ENCODE data around the gene WDR31.

WDR31 gene

DNA sequence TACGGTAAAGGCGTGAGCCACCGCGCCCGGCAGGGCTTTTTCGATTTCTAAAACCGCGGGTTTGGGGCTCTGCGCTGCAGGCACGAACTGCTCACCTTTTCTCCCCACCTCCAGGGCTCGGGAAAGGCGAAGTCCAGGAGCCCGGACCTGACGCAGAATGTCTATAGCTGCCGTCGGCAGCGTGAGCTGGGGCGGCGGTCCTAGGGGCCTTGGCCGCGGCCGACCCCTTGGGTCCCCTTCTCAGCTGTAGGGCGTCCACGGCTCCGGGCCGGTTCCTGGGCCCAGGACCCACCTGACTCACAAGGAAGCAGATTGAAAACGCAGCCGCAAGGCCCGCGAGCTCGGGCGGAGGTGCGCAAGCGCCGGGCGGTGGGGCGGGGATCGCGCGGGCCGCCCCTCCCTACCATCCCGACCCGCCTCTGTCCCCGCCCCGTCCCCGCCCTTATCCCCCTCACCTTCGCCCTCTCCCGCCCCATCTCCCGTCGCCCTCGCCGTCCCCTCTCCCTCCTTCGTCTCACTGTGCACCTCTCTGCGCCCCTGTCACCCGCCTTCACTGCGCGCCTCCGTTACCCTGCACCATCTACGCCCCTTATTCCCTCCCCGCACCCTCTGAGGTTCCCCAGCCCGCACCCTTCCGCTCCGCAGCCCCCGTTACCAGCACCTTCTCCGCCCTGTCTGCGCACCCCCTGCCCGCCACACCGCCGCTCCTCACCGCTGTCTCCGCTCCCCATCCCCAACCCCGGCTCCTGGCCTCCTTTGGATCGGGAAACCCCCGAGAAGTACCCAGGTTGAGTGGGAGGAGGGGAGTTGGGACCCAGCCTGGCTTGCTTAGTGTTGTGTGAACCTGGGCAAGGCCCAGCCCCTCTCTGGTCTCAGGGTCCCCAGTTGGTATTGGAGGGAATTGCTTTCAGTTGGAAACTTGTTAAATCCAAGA, 36.8 kb upstream of the WDR31 start, which contains the start of gene HDHD3:
HDHD3 (minus strand) TSS at position 353 of the 934 bp plus-strand sequence. CDS start 2,632 bp downstream, outside the sequence.
- Histone ChIP-seq H3K36me3 (ENCODE audit: insufficient read depth, low read length) (peaks cover 18% of the 10 kb centered on the region), H3K9ac (ENCODE audit: low read depth, low read length) (peak within 1 kb of the TSS; percentile 92), H3K27me3 (ENCODE audit: insufficient read depth, low read length) (no peaks in the 10 kb centered on the region), H3K4me1 (ENCODE audit: insufficient read depth, low read length) (peaks cover 1% of the 10 kb centered on the region), H3K9me3 (ENCODE audit: insufficient read depth, low read depth, low read length) (no peaks in the 10 kb centered on the region), H3K27ac (ENCODE audit: low read depth, low read length) (peak within 1 kb of the TSS; percentile 88), H3K4me3 (ENCODE audit: low read length) (peak within 1 kb of the TSS; percentile 99)
- WGBS = under 1% methylated on average over 67 of the region's 74 CpGs

DNA sequence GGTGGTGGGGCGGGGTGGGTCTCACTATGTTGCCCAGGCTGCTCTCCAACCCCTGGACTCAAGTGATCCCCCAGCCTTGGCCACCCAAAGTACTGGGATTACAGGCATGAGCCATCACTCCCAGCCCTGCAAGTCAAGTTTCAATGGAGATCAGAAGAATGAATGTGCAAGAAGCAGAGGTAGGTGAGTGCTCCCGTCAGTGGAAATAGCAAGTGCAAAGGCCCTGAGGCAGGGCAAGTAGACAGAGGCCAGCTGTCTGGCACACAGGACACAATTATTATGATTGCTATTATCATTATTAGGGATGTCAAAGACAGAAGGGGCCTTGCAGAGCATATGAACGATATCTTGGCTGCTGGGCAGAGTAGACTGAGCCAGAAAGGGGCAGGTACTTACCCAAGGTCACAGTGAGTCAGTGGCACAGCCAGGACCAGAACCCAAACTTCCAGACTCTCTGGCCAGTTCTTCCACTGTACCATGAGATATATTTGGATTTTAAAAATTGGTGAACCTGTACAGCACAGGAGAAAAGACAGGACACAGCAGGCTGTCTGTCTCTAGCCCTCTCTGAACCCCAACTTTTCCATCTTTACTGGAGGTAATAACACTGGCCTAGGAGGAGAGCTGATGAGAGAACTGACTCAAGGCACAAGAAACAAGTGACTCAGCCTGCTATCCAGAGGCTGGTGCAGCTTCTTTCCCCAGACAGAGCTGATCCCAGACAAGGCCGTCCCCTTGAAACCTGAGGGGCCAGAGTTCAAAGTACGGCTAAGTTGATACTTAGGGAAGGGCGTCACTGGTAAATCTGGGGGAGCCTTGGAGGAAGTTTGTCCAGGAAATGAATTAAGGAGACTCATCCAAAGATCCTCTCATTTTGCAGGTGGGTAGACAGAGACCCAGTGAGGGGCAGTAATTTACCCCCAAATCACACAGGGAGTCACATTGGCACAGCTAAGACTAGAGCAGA, 35.3 kb upstream of the WDR31 start:
- WGBS = 79% methylated on average over 6 of the region's 6 CpGs
- Histone ChIP-seq H3K4me1 (ENCODE audit: insufficient read depth, low read length) (no peaks in the 10 kb centered on the region; the same call in 1 of the 2 replicates), H3K9ac (ENCODE audit: low read depth, low read length) (peak overlapping the region; percentile 50; the same call in 1 of the 2 replicates), H3K27me3 (ENCODE audit: insufficient read depth, low read length) (no peaks in the 10 kb centered on the region), H3K9me3 (ENCODE audit: insufficient read depth, low read depth, low read length) (no peaks in the 10 kb centered on the region), H3K36me3 (ENCODE audit: insufficient read depth, low read length) (peaks cover 18% of the 10 kb centered on the region), H3K27ac (ENCODE audit: low read depth, low read length) (no peak overlapping the region), H3K4me3 (ENCODE audit: low read length) (peak overlapping the region; percentile 52)

DNA sequence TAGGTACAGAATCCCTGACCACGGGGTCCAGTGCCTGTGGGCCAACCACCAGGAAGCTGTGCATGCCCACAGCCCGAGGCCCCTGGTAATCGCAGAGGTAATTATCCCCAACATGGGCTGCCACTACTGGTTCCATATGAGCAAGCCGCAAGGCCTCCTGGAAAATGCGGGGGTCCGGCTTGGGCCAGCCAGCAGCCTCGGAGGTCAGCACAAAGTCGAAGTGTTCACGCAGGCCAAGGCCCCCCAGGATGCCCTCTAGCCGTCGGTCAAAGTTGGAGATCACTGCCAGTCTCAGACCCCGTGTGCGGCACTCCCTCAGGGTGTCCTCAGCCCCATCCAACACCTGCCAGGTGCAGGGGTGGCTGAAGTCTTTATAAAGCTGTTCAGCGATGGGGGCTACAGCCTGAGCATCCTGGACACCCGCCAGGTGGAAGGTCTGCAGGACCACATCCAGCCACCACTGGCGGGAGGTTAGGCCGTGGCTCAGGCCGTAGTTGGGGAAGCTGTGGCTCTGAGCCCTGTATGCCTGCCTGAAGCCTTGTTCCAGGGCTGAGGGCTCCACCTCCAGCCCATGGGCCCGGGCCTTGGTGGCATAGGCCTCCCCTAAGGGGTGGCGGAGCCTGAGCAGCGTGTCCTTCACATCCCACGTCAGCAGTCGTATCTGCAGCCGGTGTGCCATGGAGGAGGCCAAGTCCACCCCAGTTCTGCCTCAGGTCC, 33.8 kb upstream of the WDR31 start:
- Histone ChIP-seq H3K4me3 (ENCODE audit: low read length) (no peak overlapping the region), H3K27me3 (ENCODE audit: insufficient read depth, low read length) (no peaks in the 10 kb centered on the region), H3K9me3 (ENCODE audit: insufficient read depth, low read depth, low read length) (no peaks in the 10 kb centered on the region), H3K36me3 (ENCODE audit: insufficient read depth, low read length) (peaks cover 18% of the 10 kb centered on the region), H3K4me1 (ENCODE audit: insufficient read depth, low read length) (no peaks in the 10 kb centered on the region; the same call in 1 of the 2 replicates), H3K27ac (ENCODE audit: low read depth, low read length) (no peak overlapping the region), H3K9ac (ENCODE audit: low read depth, low read length) (0 out of 2 replicates have a peak overlapping the region, but pooled peaks have one; percentile 20)
- WGBS = 93% methylated on average over 24 of the region's 24 CpGs

DNA sequence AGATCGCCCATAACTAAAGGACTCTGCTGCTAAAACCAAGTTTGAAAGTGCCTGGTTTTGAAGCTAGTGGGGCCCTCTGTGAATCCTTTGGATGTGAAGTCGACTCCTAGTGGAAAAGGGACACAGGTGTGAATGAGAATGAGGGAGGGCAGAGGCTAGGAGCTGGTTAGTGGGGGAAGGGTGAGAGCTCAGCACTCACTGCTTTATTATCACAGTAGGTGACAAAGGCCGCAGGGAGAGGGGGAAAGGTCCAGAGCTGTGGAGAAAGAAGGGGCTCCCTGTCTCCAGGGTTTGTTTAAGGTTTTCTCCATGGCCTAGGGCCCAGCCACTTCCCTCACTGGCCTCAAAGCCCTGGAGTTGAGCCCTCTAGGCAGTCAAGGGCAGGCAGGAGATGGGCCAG, 33.2 kb upstream of the WDR31 start:
- WGBS = 69% methylated on average over 3 of the region's 3 CpGs
- H3K27ac ChIP-seq (ENCODE audit: low read depth, low read length) = no peak overlapping the region
- no peaks in the 10 kb centered on the region; the same call in 1 of the 2 replicates for H3K4me1 ChIP-seq (ENCODE audit: insufficient read depth, low read length)

DNA sequence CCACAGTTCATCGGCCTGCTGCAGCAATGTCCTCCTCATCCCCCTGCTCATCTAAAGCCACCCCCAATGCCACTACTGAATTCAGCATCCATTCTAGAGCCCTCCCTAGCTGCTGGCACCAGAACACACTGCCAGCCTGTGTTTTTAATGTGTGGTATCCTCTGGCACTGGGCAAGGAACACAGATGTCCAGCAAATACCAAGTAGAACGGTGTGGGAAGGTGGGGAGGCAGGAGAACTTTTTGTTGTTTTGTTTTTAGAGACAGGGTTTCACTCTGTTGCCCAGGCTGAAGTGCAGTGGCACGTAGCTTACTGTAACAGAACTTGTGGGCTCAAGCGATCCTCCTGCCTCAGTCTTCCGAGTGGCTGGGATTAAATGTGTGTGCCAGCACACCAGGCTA, 32.0 kb upstream of the WDR31 start:
- 92% methylated on average over 5 of the region's 5 CpGs for WGBS
- H3K27me3 ChIP-seq (ENCODE audit: insufficient read depth, low read length) = no peaks in the 10 kb centered on the region
- no peaks in the 10 kb centered on the region; the same call in 1 of the 2 replicates for H3K4me1 ChIP-seq (ENCODE audit: insufficient read depth, low read length)
- no peak overlapping the region for H3K27ac ChIP-seq (ENCODE audit: low read depth, low read length)
- H3K9me3 ChIP-seq (ENCODE audit: insufficient read depth, low read depth, low read length) = no peaks in the 10 kb centered on the region
- H3K4me3 ChIP-seq (ENCODE audit: low read length) = no peak overlapping the region
- H3K9ac ChIP-seq (ENCODE audit: low read depth, low read length) = no peak overlapping the region
- peaks cover 18% of the 10 kb centered on the region for H3K36me3 ChIP-seq (ENCODE audit: insufficient read depth, low read length)

More for the DNA sequence above, 33.2 kb upstream of the WDR31 start:
- Histone ChIP-seq H3K27me3 (ENCODE audit: insufficient read depth, low read length) (no peaks in the 10 kb centered on the region), H3K36me3 (ENCODE audit: insufficient read depth, low read length) (peaks cover 18% of the 10 kb centered on the region), H3K9ac (ENCODE audit: low read depth, low read length) (0 out of 2 replicates have a peak overlapping the region, but pooled peaks have one; percentile 20), H3K9me3 (ENCODE audit: insufficient read depth, low read depth, low read length) (no peaks in the 10 kb centered on the region), H3K4me3 (ENCODE audit: low read length) (no peak overlapping the region)

DNA sequence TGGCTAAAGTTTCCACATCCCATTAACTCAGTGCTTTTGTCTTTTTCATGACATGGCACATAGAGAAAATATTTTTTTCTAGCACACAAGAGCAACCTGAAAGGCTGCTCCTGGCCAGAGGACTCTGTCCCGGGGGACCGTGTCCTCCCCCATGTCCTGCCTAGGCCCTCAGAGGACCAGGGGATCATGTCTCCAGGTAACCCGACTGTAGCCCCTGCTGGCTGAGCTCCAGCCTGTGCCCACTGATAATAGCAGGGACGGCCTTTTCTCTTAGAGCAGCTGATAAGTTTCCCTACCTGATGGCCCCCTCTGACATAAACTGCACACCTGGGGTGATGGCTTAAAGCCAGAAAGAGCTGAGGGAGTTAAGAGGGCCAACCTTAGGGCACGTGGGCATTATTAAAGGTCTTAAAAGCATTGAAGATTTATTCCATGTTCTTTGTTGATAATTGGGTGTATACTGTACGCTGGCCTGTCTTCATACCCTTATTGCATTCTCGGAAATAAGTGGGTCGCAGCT, 30.8 kb upstream of the WDR31 start:
- Histone ChIP-seq H3K27ac (ENCODE audit: low read depth, low read length) (no peak overlapping the region), H3K9ac (ENCODE audit: low read depth, low read length) (no peak overlapping the region), H3K9me3 (ENCODE audit: insufficient read depth, low read depth, low read length) (no peaks in the 10 kb centered on the region), H3K27me3 (ENCODE audit: insufficient read depth, low read length) (no peaks in the 10 kb centered on the region), H3K4me1 (ENCODE audit: insufficient read depth, low read length) (no peaks in the 10 kb centered on the region; the same call in 1 of the 2 replicates), H3K4me3 (ENCODE audit: low read length) (no peak overlapping the region), H3K36me3 (ENCODE audit: insufficient read depth, low read length) (peaks cover 18% of the 10 kb centered on the region)
- WGBS = 88% methylated on average over 8 of the region's 8 CpGs

DNA sequence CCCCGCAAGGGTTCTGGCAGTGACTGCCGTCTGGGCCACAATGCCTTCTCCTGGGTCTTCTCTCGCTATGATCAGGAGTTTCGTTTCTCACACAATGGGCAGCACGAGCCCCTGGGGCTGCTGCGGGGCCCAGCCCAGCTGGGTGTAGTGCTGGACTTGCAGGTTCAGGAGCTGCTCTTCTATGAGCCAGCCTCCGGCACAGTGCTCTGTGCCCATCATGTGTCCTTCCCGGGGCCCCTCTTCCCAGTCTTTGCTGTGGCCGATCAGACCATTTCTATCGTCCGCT, 29.7 kb upstream of the WDR31 start:
- Histone ChIP-seq H3K9me3 (ENCODE audit: insufficient read depth, low read depth, low read length) (no peaks in the 10 kb centered on the region), H3K27ac (ENCODE audit: low read depth, low read length) (no peak overlapping the region), H3K4me1 (ENCODE audit: insufficient read depth, low read length) (no peaks in the 10 kb centered on the region; the same call in 1 of the 2 replicates), H3K4me3 (ENCODE audit: low read length) (no peak overlapping the region), H3K36me3 (ENCODE audit: insufficient read depth, low read length) (peaks cover 14% of the 10 kb centered on the region), H3K27me3 (ENCODE audit: insufficient read depth, low read length) (no peaks in the 10 kb centered on the region), H3K9ac (ENCODE audit: low read depth, low read length) (no peak overlapping the region)
- WGBS = 90% methylated on average over 11 of the region's 11 CpGs

DNA sequence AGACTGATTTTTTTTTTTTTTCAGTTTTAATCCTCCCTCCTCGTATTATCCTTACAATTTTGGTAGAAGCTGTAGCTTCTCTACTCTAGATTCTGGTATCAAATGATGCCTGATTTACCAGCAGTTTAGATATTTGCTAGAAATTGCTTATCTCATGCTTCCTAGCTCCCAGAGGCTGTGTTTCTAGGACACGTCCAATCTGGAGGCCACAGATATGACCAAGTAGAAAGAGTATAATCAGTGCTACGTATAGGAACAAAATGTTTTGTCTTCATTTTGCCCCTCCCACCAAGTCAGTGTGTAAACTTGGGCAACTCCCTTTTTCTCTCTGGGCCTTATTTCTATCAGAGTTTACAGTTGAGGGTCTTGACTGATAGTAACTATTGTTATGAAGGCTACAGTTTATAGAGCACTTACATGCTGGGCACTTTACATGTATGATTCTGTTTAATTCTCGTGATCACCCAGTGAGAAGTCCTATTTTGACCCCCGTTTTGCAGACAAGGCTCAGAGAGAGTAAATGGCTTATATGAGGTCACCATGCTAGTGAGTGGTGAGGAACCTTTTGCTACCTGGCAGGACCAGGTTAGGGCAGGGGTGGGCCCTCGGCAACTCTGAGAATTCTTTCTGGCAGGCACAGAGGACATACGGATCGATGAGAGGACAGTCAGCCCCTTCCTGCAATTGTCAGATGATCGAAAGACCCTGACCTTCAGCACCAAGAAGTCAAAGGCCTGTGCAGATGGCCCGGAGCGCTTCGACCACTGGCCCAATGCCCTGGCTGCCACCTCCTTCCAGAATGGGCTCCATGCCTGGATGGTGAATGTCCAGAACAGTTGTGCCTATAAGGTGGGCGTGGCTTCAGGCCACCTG, 29.1 kb upstream of the WDR31 start:
- no peaks in the 10 kb centered on the region for H3K27me3 ChIP-seq (ENCODE audit: insufficient read depth, low read length)
- no peak overlapping the region for H3K27ac ChIP-seq (ENCODE audit: low read depth, low read length)
- 95% methylated on average over 12 of the region's 13 CpGs for WGBS
- H3K36me3 ChIP-seq (ENCODE audit: insufficient read depth, low read length) = peaks cover 12% of the 10 kb centered on the region
- no peaks in the 10 kb centered on the region; the same call in 1 of the 2 replicates for H3K4me1 ChIP-seq (ENCODE audit: insufficient read depth, low read length)
- no peaks in the 10 kb centered on the region for H3K9me3 ChIP-seq (ENCODE audit: insufficient read depth, low read depth, low read length)
- no peak overlapping the region for H3K4me3 ChIP-seq (ENCODE audit: low read length)
- H3K9ac ChIP-seq (ENCODE audit: low read depth, low read length) = no peak overlapping the region

DNA sequence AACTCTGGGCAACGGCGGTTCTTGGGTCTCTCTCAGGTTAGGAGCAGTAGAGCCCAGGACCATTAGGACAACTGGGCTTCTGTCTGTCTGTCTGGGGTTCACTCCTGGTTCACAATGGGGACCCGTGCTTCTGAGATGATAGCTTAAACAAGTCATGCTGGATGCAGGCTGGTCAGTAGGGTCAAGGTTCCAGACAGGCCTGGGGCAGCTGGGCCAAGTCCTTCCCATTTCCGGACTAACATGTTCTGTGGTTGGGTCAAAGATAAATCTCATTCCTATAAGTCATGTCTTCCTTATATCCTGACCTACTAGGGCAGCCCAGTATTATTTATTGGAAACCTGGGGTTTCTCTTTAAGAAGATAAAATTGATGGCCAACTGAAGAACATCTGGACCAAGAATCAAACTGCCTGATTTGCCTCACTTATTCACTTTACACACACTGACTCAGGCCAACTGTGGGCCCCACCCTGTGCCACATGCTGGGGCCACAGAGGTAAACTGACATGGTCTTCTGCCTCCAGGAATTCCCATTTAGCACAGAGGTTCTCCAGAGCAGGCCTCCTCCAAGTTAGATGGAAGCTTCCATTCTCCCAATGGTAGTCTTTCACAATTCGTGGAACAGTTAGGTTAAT, 28.4 kb upstream of the WDR31 start:
- no peaks in the 10 kb centered on the region for H3K9me3 ChIP-seq (ENCODE audit: insufficient read depth, low read depth, low read length)
- H3K27ac ChIP-seq (ENCODE audit: low read depth, low read length) = no peak overlapping the region
- no peaks in the 10 kb centered on the region for H3K27me3 ChIP-seq (ENCODE audit: insufficient read depth, low read length)
- H3K4me3 ChIP-seq (ENCODE audit: low read length) = no peak overlapping the region
- WGBS = 91% methylated on average over 4 of the region's 5 CpGs
- H3K4me1 ChIP-seq (ENCODE audit: insufficient read depth, low read length) = no peaks in the 10 kb centered on the region; the same call in 1 of the 2 replicates
- no peak overlapping the region for H3K9ac ChIP-seq (ENCODE audit: low read depth, low read length)
- peaks cover 5% of the 10 kb centered on the region for H3K36me3 ChIP-seq (ENCODE audit: insufficient read depth, low read length)

All from HUES64 (cell line).